ACHN (cell line): ENCODE measurements around the gene ARHGAP15.

ENCODE experiments used
- DNase-seq: peaks from one replicate; pipeline ENCODE4 v3.0.0-alpha.2; 2015
- in situ Hi-C: cut with HindIII; loops from 2 replicates; pipeline ENCODE4 v1.10.0; 2017; ENCODE audit warnings: low sequenced_read_pairs, low pct_ligation_motif_present, low pct_unique_long_range_greater_than_20kb

Gene ARHGAP15

DNA sequence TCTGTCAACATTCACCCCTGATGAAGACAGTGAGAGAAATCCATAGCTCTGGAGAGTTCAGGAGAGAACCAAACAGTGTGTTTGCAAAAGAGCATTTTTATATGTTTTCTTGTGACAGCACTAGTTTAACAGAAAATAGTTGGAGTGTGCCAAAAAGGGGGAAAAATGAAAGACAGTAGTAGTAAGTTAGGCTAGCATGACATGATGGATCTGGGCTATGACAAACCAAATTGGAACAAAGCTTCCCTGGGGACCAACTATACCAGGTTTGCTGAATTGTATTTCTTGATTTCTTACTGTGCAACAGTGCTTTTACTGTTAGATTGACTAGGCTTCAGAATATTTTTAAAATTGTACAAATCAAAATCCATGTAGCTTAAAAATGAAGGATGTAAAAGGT lies 159.8 kb downstream of the ARHGAP15 start:
- in situ Hi-C loops: no loop called here
- DNase-seq: no peak

DNA sequence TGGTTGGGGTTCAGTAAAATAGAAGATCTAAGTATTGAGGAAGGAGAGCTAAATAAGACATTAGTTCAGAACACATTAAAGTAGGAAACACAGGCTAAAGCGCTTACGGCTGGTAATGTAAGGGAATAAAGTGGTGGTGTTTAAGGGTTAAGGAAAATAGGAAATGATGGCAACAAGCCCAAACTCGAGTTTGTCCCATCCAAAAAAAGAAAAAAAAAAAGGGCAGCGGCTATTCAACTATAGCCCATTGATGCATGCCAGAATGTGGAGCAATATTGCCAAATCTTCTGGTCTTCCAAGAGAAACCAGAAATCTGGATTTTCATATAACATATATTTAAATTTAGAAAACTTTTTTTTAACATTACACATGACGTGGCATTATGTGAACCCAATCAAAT lies 161.0 kb downstream of the ARHGAP15 start:
- in situ Hi-C loops: no loop called here
- DNase-seq: no peak

DNA sequence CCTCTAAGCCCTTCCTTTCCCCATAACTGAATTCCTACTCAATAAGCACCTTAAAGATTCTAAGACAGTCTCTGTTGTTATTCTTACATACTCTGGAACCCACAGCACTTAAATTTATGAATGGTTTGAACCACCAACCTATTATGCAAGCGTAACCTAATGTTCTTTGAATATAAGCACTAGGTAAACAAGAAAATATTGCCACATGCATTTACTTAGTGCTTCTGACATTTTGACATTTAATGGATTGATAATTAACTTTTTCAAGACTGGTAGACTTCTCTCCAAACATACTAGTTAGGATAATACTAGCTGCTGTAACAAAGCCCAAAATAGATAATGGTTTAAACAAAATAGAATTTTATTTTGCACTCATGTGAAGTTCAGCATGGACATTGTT lies 164.8 kb downstream of the ARHGAP15 start:
- no peak for DNase-seq
- in situ Hi-C loops: no loop called here

DNA sequence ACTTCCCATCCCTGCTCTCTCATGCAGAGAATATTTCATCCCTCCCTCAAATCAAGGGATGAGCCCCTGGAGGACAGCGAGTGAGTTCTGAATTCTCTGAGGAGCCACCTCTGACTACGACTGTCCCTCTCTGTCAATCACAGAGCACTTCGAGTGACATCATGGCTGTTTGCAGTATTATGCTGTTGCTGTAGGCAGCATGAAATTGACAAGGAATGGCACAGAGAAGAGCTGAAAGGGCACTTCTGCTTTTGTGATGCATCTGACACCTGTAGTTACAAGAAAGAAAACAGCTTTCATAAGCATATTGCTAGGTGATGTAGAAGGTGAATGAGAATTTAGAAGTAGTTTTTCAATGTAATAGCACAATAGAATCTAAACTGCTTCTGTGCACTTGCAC lies 166.9 kb downstream of the ARHGAP15 start:
- DNase-seq: no peak
- in situ Hi-C loops: no loop called here

DNA sequence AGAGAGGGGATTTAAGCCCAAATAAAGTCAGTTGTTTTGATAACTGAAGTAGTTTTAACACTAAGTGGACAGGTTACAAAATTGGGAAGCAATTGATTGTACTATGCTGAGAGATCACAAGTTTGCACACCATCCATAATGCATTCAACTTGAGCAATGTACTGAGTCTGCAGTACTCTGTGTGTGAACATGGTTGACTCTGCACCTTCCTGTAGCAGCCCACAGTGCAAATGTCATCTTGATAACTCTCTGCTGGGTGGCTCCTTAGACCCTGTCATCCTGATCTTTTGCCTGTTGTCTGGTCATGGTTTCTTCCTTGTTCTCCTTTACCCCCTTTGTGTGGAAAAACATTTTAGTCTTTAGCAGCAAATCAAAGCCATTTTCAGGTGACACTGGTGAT lies 168.0 kb downstream of the ARHGAP15 start:
- in situ Hi-C loops: no loop called here

DNA sequence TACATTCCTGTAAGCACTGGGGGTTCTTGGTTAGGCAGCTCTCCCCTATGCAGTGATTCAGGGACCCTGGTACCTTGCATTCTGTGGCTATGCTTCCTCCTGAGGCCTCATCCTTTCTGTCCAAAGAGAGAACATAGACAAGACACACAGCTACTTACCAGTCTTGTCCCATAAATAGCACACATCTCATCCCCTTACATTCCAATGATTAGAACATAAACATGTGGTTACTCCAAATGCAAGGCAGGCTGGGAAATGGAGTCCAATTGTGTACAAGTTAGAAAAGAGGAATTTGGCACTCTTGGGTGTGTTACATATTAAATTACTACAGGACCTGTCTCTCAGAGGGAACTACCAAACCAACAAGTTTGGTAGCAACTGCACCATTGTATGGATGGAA lies 171.3 kb downstream of the ARHGAP15 start:
- in situ Hi-C loops: no loop called here
- DNase-seq: no peak

More for the DNA sequence above, 168.0 kb downstream of the ARHGAP15 start:
- DNase-seq: no peak

DNA sequence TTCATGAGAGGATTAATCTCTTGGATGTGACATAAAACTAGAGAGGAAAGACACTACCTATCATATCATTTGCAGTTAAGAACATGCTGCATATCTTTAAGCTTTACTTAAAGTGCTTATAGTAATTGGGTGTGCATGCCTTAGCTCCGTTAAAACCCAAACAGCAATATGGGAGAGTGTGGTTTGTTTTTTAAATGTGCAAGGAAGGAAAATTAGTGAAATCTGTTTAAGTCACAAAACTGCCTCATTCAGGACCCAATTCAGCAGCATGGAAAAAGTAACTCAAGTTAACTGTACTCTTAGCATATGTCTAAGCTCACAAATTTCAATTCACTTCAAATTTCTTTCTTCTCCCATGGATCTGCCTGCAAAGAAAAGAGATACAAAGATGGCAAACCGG lies 182.2 kb downstream of the ARHGAP15 start:
- DNase-seq: no peak
- in situ Hi-C loops: no loop called here

DNA sequence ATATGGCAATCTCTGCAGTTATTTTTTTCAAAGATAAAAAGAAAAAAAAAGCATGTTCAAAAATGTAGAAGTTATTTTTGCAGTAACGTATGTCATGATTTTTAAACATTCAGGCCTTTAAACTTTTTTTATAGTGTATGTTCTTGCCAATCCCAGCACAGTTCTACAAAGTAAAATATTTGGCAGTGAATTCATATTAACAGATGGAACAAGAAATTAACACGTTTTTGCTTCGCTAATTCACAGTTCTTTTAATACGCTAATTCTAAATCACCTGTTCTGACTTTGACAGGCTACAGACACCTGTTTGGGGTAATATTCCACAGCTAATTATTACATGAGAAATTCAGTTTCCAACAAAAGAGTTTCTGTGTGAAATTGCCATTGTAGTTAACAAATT lies 183.2 kb downstream of the ARHGAP15 start:
- DNase-seq: no peak
- in situ Hi-C loops: no loop called here

DNA sequence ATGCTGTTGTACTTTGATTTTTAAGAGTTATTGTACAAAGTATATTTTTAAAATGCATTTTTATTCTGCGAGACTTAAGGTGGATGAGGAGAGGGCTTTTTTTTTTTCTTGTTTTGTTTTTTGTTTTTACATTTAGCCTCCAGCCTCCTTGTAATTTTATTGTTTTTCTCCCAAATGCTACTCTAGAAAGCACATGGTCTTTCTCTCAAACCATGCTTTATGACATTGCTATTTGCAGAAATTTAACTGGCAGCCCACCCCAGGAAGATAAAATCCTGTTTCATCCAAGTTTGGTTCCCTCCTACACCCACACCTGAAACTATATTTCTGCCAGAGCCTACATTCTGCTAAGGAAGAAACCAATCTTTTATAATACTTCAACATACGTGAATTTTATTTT lies 184.6 kb downstream of the ARHGAP15 start:
- in situ Hi-C loops: no loop called here
- DNase-seq: no peak

DNA sequence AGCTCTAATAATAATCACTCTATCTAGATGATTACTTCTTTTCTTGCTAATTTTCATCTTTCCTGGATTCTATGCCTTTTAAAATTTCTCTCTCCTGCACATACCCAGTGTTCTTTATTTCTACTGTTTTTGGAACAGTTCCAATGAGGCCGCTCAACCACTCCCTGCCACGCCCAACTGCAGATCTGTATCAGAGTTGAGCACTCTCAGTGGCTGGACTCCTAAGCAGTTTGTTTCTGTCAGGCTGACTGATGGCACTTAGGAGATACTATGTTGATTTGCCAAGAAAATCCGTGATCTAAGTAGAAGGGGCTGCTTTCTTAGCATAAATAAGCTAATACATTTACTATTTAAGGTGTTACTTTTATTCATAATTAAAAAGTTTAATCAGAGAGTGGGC lies 192.8 kb downstream of the ARHGAP15 start:
- no peak for DNase-seq
- in situ Hi-C loops: no loop called here

DNA sequence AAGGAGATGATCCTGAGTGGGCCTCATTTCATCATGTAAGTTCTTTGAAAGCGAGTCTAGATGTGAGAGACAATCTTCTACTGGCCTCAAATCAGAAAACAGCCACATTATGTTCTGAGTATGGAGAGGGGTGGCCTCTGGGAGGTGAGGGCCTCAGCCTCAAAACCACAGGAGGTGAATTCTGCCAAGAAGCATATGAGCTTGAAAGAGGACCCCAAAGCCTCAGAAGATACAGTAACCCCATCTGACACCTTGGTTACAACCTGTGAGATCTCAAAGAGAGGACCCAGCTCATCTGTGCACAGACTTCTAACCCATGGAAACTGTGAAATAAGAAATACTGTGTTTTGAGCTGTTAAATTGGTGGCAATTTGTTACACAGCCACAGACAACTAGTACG lies 200.1 kb downstream of the ARHGAP15 start:
- in situ Hi-C loops: no loop called here
- DNase-seq: no peak

DNA sequence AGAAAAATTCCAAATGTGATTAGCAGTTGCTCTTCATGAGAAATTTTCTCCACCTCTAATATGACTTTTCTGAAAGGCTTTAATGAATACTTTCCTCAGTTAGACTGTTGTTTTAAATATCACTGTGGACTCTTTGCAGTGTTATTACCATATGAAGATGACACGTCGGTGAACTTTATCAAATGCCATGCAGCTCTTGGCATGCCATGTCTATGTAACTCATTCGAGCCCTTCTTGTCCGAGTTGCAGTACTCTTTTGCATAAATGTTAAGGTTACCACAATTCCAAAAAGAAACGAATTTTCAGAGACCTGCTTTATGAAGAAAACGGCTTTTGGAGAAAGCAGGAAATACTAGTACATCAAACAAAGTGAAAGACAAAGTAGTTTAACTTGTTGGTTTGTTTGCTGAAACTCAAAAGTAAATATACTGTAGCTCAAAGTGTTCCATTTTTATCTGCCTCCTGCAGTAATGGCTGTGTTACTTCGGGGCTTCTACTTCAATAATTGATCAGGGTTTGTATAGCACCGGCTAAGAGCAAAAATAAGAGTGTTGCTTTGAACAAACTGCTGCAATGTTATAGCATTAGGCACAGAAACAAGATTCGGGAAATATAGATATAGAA lies 204.1 kb downstream of the ARHGAP15 start:
- DNase-seq: no peak
- in situ Hi-C loops: no loop called here

DNA sequence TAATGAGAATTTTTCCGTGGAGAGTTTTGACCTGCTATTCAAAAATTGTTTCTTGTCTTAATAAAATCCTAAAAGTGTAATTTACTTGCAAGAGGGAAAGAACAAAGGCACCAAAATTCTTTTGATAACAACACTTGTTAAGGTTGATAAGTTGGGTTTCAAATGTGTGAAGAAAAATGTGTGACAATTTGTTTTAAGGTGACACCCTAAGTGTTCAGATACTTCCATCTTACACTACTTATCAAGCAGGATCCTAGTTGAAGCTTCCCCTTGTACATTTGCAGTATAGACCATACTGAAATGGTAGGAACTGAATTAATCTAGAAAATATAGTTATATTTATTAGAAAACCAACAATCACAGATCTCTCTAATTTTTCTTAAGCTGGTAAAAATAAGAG lies 204.6 kb downstream of the ARHGAP15 start:
- in situ Hi-C loops: no loop called here
- no peak for DNase-seq

DNA sequence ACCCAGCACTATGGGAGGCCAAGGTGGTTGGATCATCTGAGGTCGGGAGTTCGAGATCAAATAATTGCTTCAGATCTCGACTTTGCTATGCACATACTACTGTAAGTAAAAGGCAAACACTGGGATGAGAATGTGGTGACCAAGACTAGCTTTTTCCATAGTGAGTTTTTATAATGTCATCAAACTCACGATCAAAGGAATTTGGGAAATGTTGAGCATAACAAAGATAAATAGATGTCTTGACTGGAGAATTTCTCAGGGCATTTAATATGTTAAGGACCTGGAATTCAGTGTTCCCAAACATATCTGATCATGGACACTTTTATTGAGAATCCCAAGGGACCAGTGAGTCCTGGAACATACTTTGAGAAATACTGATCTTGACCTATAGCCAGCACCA lies 205.6 kb downstream of the ARHGAP15 start:
- no peak for DNase-seq
- in situ Hi-C loops: no loop called here

DNA sequence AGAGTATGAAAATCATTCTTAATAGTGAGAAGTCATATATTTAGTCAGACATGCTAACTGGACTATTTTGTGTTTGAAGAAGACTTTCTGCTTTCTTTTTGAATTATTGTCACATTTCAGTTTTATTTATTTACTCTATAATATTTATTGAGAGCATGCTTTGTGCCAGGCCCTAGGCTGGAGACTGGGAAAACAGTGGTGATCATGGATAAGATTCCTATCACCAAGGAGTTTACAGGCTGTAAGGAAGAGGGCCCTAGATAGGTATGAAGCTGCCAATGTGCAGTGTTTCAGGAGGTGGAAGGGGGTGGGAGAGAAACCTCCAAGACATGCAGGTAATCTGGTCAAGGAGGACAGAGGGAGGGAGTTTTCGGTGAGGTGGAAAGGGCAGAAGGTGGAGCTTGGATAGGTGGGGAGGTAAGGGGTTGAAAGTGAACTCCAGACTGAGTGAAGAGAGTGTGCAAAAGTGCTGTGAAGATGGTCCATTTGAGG lies 207.5 kb downstream of the ARHGAP15 start:
- in situ Hi-C loops: no loop called here
- no peak for DNase-seq

DNA sequence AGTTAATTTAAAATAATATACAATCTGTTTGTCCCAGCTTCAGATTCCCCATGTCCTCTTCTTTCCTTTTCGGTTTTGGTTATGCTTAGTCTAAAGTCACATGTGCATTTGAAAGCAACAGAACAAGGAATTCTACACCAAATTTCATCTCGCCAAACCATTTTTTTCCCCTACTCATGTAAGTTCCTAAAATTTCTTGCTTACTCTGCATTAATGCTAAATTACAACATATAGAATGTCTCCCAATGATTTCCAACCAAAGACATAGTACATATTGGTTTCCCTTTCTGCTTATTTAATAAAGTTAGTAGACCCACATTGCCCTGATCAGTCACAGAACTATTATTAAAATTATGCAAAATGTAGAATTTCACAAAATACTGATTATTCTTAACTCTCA lies 212.3 kb downstream of the ARHGAP15 start:
- in situ Hi-C loops: no loop called here
- DNase-seq: no peak

DNA sequence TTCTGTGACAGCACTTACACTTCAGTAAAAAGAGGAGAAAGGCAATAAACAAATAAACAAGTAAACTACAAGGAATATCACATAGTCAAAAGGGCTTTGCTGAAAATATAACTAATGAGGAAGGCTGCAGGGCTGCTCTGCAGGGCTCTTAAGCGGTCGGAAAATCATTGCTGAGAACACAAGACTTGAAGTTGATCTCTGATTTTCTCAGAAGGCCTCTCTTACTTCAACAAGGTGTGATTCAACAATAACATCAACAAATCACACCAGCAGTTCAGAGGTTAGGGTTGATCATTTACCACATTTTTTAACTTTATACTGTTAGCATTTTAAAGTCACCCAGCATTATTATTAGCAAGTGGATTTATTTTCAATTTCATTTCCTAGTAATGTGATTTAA lies 215.6 kb downstream of the ARHGAP15 start:
- in situ Hi-C loops: no loop called here
- no peak for DNase-seq

DNA sequence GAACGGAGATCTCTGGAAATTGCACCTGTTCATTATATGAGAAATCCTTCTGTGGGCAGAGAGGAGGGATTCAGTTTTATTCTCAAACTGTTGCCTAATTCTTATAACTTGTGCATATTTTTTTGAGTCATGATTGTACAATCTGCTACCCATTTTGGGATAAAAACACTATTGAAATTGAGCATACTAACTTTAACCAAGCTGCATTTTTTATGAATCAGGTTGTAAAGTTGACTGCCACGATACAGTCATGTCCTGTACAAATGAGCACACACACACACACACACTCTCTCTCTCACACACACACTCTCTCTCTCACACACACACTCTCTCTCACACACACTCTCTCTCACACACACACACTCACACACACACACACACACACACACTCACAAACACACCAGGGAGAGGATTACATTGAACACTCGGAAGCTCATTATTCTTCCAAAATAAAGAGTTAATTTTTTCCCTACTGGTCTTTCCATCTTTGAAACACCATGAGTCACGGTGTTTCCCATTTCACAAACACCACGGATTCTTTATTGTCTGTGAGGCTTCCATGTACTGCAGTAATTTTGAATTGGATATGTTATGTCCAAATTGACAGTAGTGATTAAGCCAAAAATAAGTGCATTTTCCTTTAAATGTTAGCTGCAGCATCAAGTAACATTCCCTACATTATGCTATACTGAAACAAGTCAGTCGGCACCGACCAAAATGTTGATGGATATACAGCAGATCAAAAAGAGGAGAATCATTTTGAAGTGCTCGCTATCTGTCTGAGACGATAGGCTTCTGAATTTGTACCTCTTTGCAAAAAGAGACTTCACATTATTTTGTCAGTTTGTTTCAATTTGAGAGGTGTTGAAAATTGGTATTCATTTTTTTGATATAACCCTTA lies 216.9 kb downstream of the ARHGAP15 start:
- no peak for DNase-seq
- in situ Hi-C loops: no loop called here

DNA sequence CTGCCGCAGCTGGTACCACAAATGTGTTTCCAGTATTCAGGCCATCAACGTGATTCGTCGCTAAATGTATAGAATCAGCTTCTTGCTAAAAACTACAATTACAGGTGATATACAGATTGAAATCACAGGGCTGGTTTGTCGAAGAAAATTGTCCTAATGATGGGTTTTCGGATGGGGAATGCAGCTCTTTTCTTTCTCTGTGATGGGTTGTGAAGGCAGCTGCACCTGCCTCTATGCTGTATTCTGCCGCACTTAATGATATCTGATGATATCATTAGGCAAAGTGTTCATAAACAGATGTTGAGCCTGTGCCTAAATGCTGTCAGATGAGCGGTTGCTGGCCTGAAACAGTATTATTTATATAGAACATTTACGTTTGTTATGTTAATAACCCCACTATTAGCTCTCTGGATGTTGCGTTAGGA lies 218.1 kb downstream of the ARHGAP15 start:
- in situ Hi-C loops: no loop called here
- DNase-seq: no peak

DNA sequence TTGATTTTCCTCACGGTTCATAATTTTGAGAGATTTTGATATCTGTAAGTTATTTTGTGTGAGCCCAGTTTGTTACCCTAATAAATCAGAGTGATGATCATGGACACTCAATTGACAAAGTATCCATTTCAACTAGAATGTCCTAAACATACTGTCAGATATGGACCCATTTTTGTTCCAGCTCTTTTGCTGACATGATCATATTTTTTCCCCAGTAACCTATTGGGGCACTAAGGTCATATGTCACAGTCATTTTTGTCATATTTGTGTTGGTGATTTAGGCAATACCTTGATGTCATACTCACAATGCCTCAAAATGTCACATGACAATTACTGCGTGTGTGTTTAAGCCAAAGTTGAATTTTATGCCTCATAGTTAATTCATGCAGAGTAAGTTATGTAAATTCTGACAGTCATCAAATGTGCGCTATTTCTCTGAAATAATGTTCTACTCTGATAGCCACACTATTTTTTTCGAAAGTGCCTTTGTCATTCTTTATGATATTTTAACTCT lies 218.7 kb downstream of the ARHGAP15 start:
- in situ Hi-C loops: no loop called here
- DNase-seq: no peak
